Limb (tissue), 2 donors: ENCODE results near the gene SYNDIG1.
A peak's percentile ranks its signal among the peaks of the same experiment; 100 is the strongest.

ENCODE experiments used
- DNase-seq, 2 donors: peaks; one replicate each; pipeline ENCODE4 v3.0.0-alpha.2; 2016; ENCODE audit errors: extremely low spot score in 2 of 2

SYNDIG1 gene

GRCh38 chr20:24446811-24447210 lies 22.6 kb upstream of the SYNDIG1 start:
- no peak for DNase-seq

- DNase-seq, result no peak
Measured at GRCh38 chr20:24448170-24448569, 21.3 kb upstream of the SYNDIG1 start.

- no peak for DNase-seq
Measured at GRCh38 chr20:24449026-24449720, 20.3 kb upstream of the SYNDIG1 start.

- DNase-seq, result no peak
Measured at GRCh38 chr20:24450177-24450576, 19.3 kb upstream of the SYNDIG1 start.

- no peak for DNase-seq
Measured at GRCh38 chr20:24450624-24451376, 18.6 kb upstream of the SYNDIG1 start.

GRCh38 chr20:24451428-24451827 lies 18.0 kb upstream of the SYNDIG1 start:
- DNase-seq, result no peak

- DNase-seq, result no peak
Measured at GRCh38 chr20:24452016-24452415, 17.4 kb upstream of the SYNDIG1 start.

GRCh38 chr20:24452498-24453127 lies 16.8 kb upstream of the SYNDIG1 start:
- DNase-seq, result no peak

- no peak for DNase-seq
Measured at GRCh38 chr20:24453869-24454268, 15.6 kb upstream of the SYNDIG1 start.

- DNase-seq, result no peak
Measured at GRCh38 chr20:24455081-24455480, 14.3 kb upstream of the SYNDIG1 start.

GRCh38 chr20:24456398-24456781 lies 13.0 kb upstream of the SYNDIG1 start:
- DNase-seq, result no peak

GRCh38 chr20:24458436-24458835 lies 11.0 kb upstream of the SYNDIG1 start:
- no peak for DNase-seq

- DNase-seq, result no peak
Measured at GRCh38 chr20:24459733-24460132, 9.7 kb upstream of the SYNDIG1 start.

GRCh38 chr20:24460712-24461111 lies 8.7 kb upstream of the SYNDIG1 start:
- DNase-seq, result no peak

- no peak for DNase-seq
Measured at GRCh38 chr20:24461848-24462247, 7.6 kb upstream of the SYNDIG1 start.

- no peak for DNase-seq
Measured at GRCh38 chr20:24462460-24463010, 6.9 kb upstream of the SYNDIG1 start.

GRCh38 chr20:24465159-24465558 lies 4.3 kb upstream of the SYNDIG1 start:
- no peak for DNase-seq

- peak in 1 of 2 donors; percentile 9 for DNase-seq
Measured at GRCh38 chr20:24465730-24466129, 3.7 kb upstream of the SYNDIG1 start.

GRCh38 chr20:24468401-24469115 lies 871 bp upstream of the SYNDIG1 start:
- DNase-seq, result no peak

- DNase-seq, result no peak
Measured at GRCh38 chr20:24469894-24470745, 691 bp downstream of the SYNDIG1 start.
